Esophagus muscularis mucosa (tissue), 4 donors: ENCODE measurements around the gene SH3RF3.

ENCODE experiments used
- CTCF ChIP-seq, 3 experiments: fragments of 200-600 bp in 2 of 3; fragments of 450-650 bp in 1 of 3; sonication (generic) in 2 of 3; IDR thresholded peaks; one replicate each; pipeline ENCODE4 v1.5.1; 2017 to 2019; ENCODE audit warnings: antibody characterized with exemption in 3 of 3, mild to moderate bottlenecking in 2 of 3, moderate library complexity in 1 of 3
- EP300 ChIP-seq: sonication (generic); formaldehyde crosslinking; IDR thresholded peaks from one replicate; pipeline ENCODE4 v1.6.1; 2017; ENCODE audit warnings: antibody characterized with exemption
- POLR2A ChIP-seq: fragments of 450-650 bp; IDR thresholded peaks from one replicate; pipeline ENCODE4 v1.6.1; 2017; ENCODE audit warnings: antibody characterized with exemption, moderate library complexity, mild to moderate bottlenecking, low read depth
- POLR2AphosphoS5 ChIP-seq, 2 donors: sonication (generic); formaldehyde crosslinking; IDR thresholded peaks; one replicate each; pipeline ENCODE4 v1.6.1; 2017; ENCODE audit warnings: antibody characterized with exemption in 2 of 2

GRCh38 chr2:109254174-109254904, 125.3 kb downstream of the SH3RF3 start:
- TF ChIP-seq CTCF (IDR thresholded peaks at IDR 0.05) = no peak
- TF ChIP-seq POLR2AphosphoS5 (IDR thresholded peaks at IDR 0.05) = no peak
- no peak for TF ChIP-seq POLR2A
- TF ChIP-seq EP300 = no peak
